Stimulated activated CD4-positive, alpha-beta T cell treated with anti-CD3 and anti-CD28 coated beads, Interleukin-1b, Interleukin-23, amount 100 ng/mL, for 4 hours (primary cell): Measurements from ENCODE around the gene CWH43.
"Not testable (repeated sequence)": the region's sequence is repeated elsewhere in the genome, so short reads cannot be mapped to it uniquely, and the experiment has no call there.

ENCODE experiments used
- DNase-seq, 2 donors: peaks; one replicate each; pipeline ENCODE4 v3.0.0-alpha.2; 2020; ENCODE audit warnings: low read depth in 2 of 2

Gene CWH43

GRCh38 chr4:49097071-49097470 is 111.0 kb downstream of the CWH43 start:
- DNase-seq = not testable (repeated sequence)

GRCh38 chr4:49097505-49097904 is 111.4 kb downstream of the CWH43 start:
- DNase-seq = not testable (repeated sequence)

- DNase-seq = not testable (repeated sequence)
These were observed 112.1 kb downstream of the CWH43 start for GRCh38 chr4:49098034-49098759.

- not testable (repeated sequence) for DNase-seq
These were observed 113.9 kb downstream of the CWH43 start for GRCh38 chr4:49099831-49100444.

- DNase-seq = not testable (repeated sequence)
These were observed 116.3 kb downstream of the CWH43 start for GRCh38 chr4:49102344-49102898.

GRCh38 chr4:49103436-49104136 is 117.5 kb downstream of the CWH43 start:
- not testable (repeated sequence) for DNase-seq

- not testable (repeated sequence) for DNase-seq
These were observed 118.3 kb downstream of the CWH43 start for GRCh38 chr4:49104231-49104930.

- not testable (repeated sequence) for DNase-seq
These were observed 119.3 kb downstream of the CWH43 start for GRCh38 chr4:49105248-49105904.

- not testable (repeated sequence) for DNase-seq
These were observed 121.2 kb downstream of the CWH43 start for GRCh38 chr4:49107262-49107661.

- not testable (repeated sequence) for DNase-seq
These were observed 122.3 kb downstream of the CWH43 start for GRCh38 chr4:49108183-49108978.

GRCh38 chr4:49109567-49110166 is 123.6 kb downstream of the CWH43 start:
- DNase-seq = not testable (repeated sequence)

GRCh38 chr4:49110579-49110978 is 124.5 kb downstream of the CWH43 start:
- not testable (repeated sequence) for DNase-seq
